SK-N-MC (cell line): ENCODE results near the gene SRGAP1.

Experiments used
- EZH2 ChIP-seq: fragments of 200-600 bp; sonication (generic); IDR thresholded peaks from one replicate; pipeline ENCODE4 v1.6.1; 2017; ENCODE audit warnings: antibody characterized with exemption
- FOXP2 ChIP-seq: optimal IDR thresholded peaks from 2 replicates; pipeline ENCODE3; 2011; ENCODE audit warnings: mild to moderate bottlenecking, moderate library complexity; ENCODE audit not compliant: insufficient read depth; ENCODE audit errors: extremely low read length, control extremely low read depth
- POLR2AphosphoS5 ChIP-seq: IDR thresholded peaks from 2 replicates; pipeline ENCODE4 v1.6.1; 2012; ENCODE audit warnings: mild to moderate bottlenecking, low read depth, low read length, borderline replicate concordance

GRCh38 chr12:64125913-64126312, 281.4 kb downstream of the SRGAP1 start:
- TF ChIP-seq POLR2AphosphoS5 (no peak), EZH2 (no peak), FOXP2 (no peak)
